Measurements from ENCODE around the gene KIAA1671.

DNA sequence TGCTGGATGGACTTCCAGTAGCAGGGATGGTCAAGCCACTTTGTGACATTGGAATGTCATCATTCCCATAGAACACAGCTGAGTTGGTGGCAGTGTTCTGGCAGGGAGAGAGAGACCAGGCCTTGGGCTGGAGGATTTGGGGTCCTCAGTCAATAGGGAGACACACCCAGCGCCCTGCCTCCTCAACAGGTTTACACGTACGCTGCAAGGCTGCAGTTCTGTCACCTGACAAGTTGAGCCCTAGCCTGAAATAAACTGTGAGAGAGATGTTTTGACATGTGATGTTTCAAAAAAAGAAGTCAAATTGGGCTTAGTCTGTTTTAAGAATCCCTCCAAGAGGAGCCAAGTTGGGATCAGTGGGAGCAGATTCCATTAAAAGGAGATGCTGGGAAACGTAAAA lies 204.2 kb downstream of the KIAA1671 start:
- TF ChIP-seq, protein P1, sequence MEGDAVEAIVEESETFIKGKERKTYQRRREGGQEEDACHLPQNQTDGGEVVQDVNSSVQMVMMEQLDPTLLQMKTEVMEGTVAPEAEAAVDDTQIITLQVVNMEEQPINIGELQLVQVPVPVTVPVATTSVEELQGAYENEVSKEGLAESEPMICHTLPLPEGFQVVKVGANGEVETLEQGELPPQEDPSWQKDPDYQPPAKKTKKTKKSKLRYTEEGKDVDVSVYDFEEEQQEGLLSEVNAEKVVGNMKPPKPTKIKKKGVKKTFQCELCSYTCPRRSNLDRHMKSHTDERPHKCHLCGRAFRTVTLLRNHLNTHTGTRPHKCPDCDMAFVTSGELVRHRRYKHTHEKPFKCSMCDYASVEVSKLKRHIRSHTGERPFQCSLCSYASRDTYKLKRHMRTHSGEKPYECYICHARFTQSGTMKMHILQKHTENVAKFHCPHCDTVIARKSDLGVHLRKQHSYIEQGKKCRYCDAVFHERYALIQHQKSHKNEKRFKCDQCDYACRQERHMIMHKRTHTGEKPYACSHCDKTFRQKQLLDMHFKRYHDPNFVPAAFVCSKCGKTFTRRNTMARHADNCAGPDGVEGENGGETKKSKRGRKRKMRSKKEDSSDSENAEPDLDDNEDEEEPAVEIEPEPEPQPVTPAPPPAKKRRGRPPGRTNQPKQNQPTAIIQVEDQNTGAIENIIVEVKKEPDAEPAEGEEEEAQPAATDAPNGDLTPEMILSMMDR (IDR thresholded peaks at IDR 0.05 in 8 of 11, conservative IDR thresholded peaks at IDR 0.05 in 3 of 11), result no peak
- TF ChIP-seq POLR2A (IDR thresholded peaks at IDR 0.05), result no peak
- TF ChIP-seq POLR2AphosphoS5 (IDR thresholded peaks at IDR 0.05), result no peak

Data from spleen (tissue), 7 donors.